ENCODE results near the gene CD151. TPM values are rescaled to one million over a fixed set of nuclear protein-coding genes. Genes with fewer than 3 reads are reported as not detected.
A peak's percentile ranks its signal among the peaks of the same experiment; 100 is the strongest.

The CD151 gene
- total RNA-seq, 2 experiments from 2014 or later, result 20.2 to 20.8 TPM

DNA sequence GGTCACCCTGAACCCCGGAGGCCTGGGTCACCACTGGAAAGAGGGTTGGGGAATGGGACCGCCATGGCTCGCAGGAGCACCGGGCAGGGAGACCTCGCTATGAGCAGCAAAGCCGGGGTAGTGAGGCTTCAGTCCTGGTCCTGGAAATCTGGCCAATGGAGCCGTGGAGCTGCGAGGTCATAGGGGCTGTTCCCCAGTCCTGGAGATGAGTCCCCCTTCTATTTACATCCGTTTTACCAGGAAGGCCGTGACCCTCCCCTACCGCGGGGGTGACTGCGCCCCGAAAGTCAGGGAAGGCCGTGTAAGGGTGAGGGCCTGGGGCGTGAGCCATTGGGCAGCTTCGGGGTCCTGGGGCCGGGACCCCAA, 28.2 kb upstream of the CD151 start:
- Mint-ChIP-seq H3K9me3 (no peaks in the 10 kb centered on the region), H3K36me3 (ENCODE audit: low read depth) (peaks cover 2% of the 10 kb centered on the region), H3K4me3 (peak overlapping the region; percentile 81), H3K27ac (peak overlapping the region; percentile 47), H3K4me1 (ENCODE audit: low read depth) (peaks cover 15% of the 10 kb centered on the region), H3K27me3 (no peaks in the 10 kb centered on the region)
- POLR2A ChIA-PET, result interaction anchor here (0.5 to 5.6 kb wide), 6 partner anchors 15 to 298 kb away, joined by 3 to 31 read pairs (median 3); partner anchors contain the start of genes CEND1 and PNPLA2
- CTCF ChIA-PET, result no interaction called here
- Histone ChIP-seq H3K4me3 (ENCODE audit: low read length) (peak overlapping the region; percentile 79), H3K27me3 (ENCODE audit: control insufficient read depth in 1 of 2, insufficient read depth in 2 of 2, low read length in 2 of 2) (no peaks in the 10 kb centered on the region), H3K9me3 (ENCODE audit: control insufficient read depth in 1 of 2, insufficient read depth in 1 of 2, low read length in 2 of 2) (no peaks in the 10 kb centered on the region), H3K4me1 (ENCODE audit: insufficient read depth, low read length) (peaks cover 45% of the 10 kb centered on the region), H3K36me3 (ENCODE audit: insufficient read depth, low read length) (peaks cover 27% of the 10 kb centered on the region), H3K27ac (ENCODE audit: low read depth in 1 of 2, low read length in 2 of 2) (peak overlapping the region; percentile 57 to 81)
- intact Hi-C loops (cut with DNase I, micrococcal nuclease), result loop anchor here in 1 of 2 experiments (10.0 kb wide), 1 partner anchor 570 kb away; the partner anchor contains the start of genes PSMD13 and SIRT3
- TF ChIP-seq, protein P1, sequence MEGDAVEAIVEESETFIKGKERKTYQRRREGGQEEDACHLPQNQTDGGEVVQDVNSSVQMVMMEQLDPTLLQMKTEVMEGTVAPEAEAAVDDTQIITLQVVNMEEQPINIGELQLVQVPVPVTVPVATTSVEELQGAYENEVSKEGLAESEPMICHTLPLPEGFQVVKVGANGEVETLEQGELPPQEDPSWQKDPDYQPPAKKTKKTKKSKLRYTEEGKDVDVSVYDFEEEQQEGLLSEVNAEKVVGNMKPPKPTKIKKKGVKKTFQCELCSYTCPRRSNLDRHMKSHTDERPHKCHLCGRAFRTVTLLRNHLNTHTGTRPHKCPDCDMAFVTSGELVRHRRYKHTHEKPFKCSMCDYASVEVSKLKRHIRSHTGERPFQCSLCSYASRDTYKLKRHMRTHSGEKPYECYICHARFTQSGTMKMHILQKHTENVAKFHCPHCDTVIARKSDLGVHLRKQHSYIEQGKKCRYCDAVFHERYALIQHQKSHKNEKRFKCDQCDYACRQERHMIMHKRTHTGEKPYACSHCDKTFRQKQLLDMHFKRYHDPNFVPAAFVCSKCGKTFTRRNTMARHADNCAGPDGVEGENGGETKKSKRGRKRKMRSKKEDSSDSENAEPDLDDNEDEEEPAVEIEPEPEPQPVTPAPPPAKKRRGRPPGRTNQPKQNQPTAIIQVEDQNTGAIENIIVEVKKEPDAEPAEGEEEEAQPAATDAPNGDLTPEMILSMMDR (IDR thresholded peaks at IDR 0.05), result no peak
- ATAC-seq (ENCODE audit: poor library complexity) (no peak), DNase-seq (no peak)

DNA sequence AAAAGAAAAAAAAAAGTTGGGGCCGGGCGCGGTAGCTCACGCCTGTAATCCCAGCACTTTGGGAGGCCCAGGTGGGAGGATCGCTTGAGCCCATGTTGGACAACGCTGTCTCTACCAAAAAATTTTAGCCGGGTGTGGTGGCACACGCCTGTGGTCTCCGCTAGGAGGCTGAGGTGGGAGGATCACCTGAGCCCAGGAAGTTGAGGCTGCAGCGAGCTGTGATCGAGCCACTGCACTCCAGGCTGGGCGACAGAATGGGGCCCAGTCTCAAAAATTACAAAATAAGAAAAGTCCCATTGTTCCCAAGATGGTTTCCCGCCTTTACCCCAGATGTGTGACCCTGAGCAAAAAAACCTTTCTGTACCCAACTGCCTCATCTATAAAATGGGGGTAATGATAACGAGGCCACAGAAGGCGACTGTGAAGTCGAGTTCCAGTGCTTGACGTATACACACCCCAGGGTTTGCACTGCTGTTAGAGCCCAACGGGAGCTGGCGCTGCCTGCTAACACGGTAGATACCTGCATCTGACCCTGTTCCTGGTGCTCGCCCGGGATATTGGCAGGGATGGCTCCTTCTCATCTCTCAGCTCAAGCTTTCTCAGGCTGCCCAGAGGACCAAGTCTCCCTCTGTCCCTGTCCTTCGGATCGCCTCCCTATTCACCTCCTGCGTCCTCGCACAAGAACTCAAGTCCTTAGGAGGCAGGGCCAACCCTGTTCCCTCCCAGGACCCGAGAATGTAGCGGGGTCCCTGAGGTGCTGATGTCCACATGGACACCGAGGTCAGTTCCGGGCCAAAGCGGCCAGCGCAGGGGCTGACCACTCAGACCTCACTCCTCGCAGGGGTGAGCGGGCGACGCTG, 24.1 kb upstream of the CD151 start:
- Mint-ChIP-seq H3K4me1 (ENCODE audit: low read depth) (peaks cover 35% of the 10 kb centered on the region), H3K36me3 (ENCODE audit: low read depth) (peaks cover 36% of the 10 kb centered on the region), H3K27me3 (no peaks in the 10 kb centered on the region), H3K27ac (peak overlapping the region; percentile 99), H3K9me3 (no peaks in the 10 kb centered on the region), H3K4me3 (peak overlapping the region; percentile 95)
- CTCF ChIA-PET, result no interaction called here
- Histone ChIP-seq H3K9me3 (ENCODE audit: control insufficient read depth in 1 of 2, insufficient read depth in 1 of 2, low read length in 2 of 2) (no peaks in the 10 kb centered on the region), H3K36me3 (ENCODE audit: insufficient read depth, low read length) (peaks cover 26% of the 10 kb centered on the region), H3K4me3 (ENCODE audit: low read length) (peak overlapping the region; percentile 92), H3K27me3 (ENCODE audit: control insufficient read depth in 1 of 2, insufficient read depth in 2 of 2, low read length in 2 of 2) (no peaks in the 10 kb centered on the region), H3K27ac (ENCODE audit: low read depth in 1 of 2, low read length in 2 of 2) (peak overlapping the region; percentile 95 to 99), H3K4me1 (ENCODE audit: insufficient read depth, low read length) (peaks cover 50% of the 10 kb centered on the region)
- intact Hi-C loops (cut with DNase I, micrococcal nuclease), result loop anchor here (1.0 to 10.0 kb wide), 5 partner anchors 11 to 574 kb away; partner anchors contain the start of genes GATD1 (in 1 of the 2), POLR2L (in 1 of the 2), PSMD13 (in 1 of the 2) and SIRT3 (in 1 of the 2)
- TF ChIP-seq, protein P1 (IDR thresholded peaks at IDR 0.05), result no peak
- ATAC-seq (ENCODE audit: poor library complexity) (peak; percentile 0), DNase-seq (peak in 4 of 14 experiments; percentile 29 to 76 (median 61))
- POLR2A ChIA-PET, result interaction anchor here (0.6 to 2.2 kb wide), 21 partner anchors 8 to 601 kb away, joined by 3 to 101 read pairs (median 4); partner anchors contain the start of genes BET1L, CD151, DEAF1 and PHRF1

DNA sequence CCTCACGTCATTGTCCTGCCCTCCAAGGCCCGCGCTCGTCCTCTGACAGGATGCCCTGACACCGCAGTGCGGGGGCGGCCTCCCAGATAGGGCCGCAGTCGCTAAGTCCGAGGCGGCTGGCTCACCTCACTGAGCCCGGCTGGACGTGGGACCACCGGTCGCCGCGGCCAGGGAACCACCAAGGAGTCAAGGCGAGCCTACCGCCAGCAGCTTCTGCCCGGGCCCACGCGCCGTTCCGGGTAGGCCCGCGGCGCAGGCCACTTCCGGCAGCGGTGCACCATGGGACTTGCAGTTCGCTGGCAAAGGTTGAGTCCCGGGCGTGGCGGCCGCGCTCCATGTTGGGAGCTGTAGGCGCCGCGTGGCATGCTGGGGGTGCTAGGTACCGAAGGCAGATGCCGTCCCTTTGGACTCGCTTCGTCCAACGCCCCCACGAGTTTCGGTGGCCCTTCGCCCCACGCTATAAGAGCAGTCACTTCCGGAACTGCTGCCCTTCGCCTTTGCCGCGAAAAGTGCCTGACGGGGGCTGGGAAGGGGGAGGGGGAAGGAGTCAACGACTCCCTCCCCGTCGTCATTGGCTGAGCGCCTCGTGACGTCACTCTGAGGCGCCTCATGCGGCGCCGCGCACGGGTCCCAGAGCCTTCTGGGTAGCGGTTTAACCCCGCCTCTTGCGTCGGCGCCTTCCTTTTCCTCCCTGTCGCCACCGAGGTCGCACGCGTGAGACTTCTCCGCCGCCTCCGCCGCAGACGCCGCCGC, 23.3 kb upstream of the CD151 start, which contains the start of gene RPLP2:
RPLP2 (plus strand) TSS at position 681 of the 753 bp plus-strand sequence. CDS start 268 bp downstream, outside the sequence.
- CTCF ChIA-PET, result interaction anchor here (0.6 kb wide), 2 partner anchors 33 to 117 kb away, joined by 3 read pairs; no protein-coding TSS in a partner anchor
- Histone ChIP-seq H3K27ac (ENCODE audit: low read depth in 1 of 2, low read length in 2 of 2) (peak within 1 kb of the TSS; percentile 95 to 99), H3K27me3 (ENCODE audit: control insufficient read depth in 1 of 2, insufficient read depth in 2 of 2, low read length in 2 of 2) (no peaks in the 10 kb centered on the region), H3K4me1 (ENCODE audit: insufficient read depth, low read length) (peaks cover 42% of the 10 kb centered on the region), H3K36me3 (ENCODE audit: insufficient read depth, low read length) (peaks cover 31% of the 10 kb centered on the region), H3K4me3 (ENCODE audit: low read length) (peak within 1 kb of the TSS; percentile 92), H3K9me3 (ENCODE audit: control insufficient read depth in 1 of 2, insufficient read depth in 1 of 2, low read length in 2 of 2) (no peaks in the 10 kb centered on the region)
- POLR2A ChIA-PET, result interaction anchor here (0.6 to 2.2 kb wide), 21 partner anchors 9 to 602 kb away, joined by 3 to 101 read pairs (median 4); partner anchors contain the start of genes BET1L, CD151, DEAF1 and PHRF1
- H3K4me1 Mint-ChIP-seq (ENCODE audit: low read depth), result peaks cover 35% of the 10 kb centered on the region
- H3K36me3 Mint-ChIP-seq (ENCODE audit: low read depth), result peaks cover 36% of the 10 kb centered on the region
- intact Hi-C loops (cut with DNase I, micrococcal nuclease), result loop anchor here (1.0 to 10.0 kb wide), 5 partner anchors 10 to 575 kb away; partner anchors contain the start of genes GATD1 (in 1 of the 2), POLR2L (in 1 of the 2), PSMD13 (in 1 of the 2) and SIRT3 (in 1 of the 2)
- H3K9me3 Mint-ChIP-seq, result no peaks in the 10 kb centered on the region
- TF ChIP-seq, protein P1 (IDR thresholded peaks at IDR 0.05), result no peak
- peak within 1 kb of the TSS; percentile 95 for H3K4me3 Mint-ChIP-seq
- H3K27me3 Mint-ChIP-seq, result no peaks in the 10 kb centered on the region
- ATAC-seq (ENCODE audit: poor library complexity), result peak; percentile 82
- peak; percentile 93 to 99 (median 97) for DNase-seq
- H3K27ac Mint-ChIP-seq, result peak within 1 kb of the TSS; percentile 99

All from CD4-positive, alpha-beta T cell (primary cell).